Activated CD8-positive, alpha-beta memory T cell treated with anti-CD3 and anti-CD28 coated beads for 36 hours (primary cell): ENCODE results near the gene KCNQ5. TPM values are rescaled to one million over a fixed set of nuclear protein-coding genes. Genes with fewer than 3 reads are reported as not detected.

Source experiments
- CTCF ChIA-PET: fragments of 350-600 bp; sonication (Branson Sonifier 250); formaldehyde crosslinking; loops from one replicate; lab custom pipeline; 2021; ENCODE audit warnings: antibody characterized with exemption; lab: Charles Lee
- POLR2A ChIA-PET: fragments of 350-600 bp; sonication (Branson Sonifier 250); formaldehyde crosslinking; loops from one replicate; lab custom pipeline; 2021; ENCODE audit warnings: antibody characterized with exemption; lab: Charles Lee
- total RNA-seq, 2 experiments: library from RNA; stranded (reverse); gene quantifications; one replicate each; pipeline ENCODE4 v1.2.3, GENCODE V29; 2021

Gene KCNQ5
- total RNA-seq, 2 experiments from 2014 or later: 12.3 TPM

GRCh38 chr6:73108949-73109348 lies 487.1 kb downstream of the KCNQ5 start:
- ChIA-PET POLR2A (no interaction called here), CTCF (no interaction called here)

DNA sequence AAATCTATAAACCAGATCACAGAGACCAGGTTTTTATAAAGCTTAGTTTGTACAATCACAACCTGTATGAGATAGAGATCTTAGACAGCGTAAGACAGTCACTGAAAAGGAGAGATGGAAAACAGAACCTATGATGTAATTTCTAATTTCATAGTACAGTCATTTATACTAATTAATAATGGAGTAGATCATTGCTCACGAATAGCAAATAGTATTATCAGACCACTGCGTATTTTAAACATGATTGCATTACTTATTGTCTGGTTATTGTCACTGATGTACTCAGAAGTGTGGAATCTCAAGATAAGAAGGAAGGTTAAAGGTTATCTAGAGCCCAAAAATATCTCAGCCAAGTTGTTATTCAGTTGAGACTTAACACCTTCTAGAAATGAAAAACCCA lies 487.8 kb downstream of the KCNQ5 start:
- ChIA-PET CTCF (no interaction called here), POLR2A (no interaction called here)

DNA sequence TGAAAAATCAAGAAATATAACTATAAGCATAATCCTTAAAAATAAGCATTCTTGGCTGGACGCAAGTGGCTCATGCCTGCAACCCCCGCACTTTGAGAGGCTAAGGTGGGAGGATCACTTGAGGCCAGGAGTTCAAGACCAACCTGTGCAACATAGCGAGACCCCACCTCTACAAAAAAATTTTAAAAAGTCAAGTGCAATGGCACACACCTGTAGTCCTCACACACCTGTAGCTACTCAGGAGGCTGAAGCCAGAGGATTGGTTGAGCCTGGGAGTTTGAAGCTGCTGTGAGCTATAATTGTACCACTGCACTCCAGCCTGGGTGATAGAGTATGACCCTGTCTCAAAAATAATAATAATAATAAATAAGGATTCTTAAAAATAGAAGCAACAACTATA lies 494.5 kb downstream of the KCNQ5 start:
- POLR2A ChIA-PET: no interaction called here

GRCh38 chr6:73121421-73121993 lies 499.6 kb downstream of the KCNQ5 start:
- ChIA-PET CTCF (no interaction called here), POLR2A (no interaction called here)

More for the DNA sequence above, 494.5 kb downstream of the KCNQ5 start:
- CTCF ChIA-PET: interaction anchor here (1.2 kb wide), 1 partner anchor 9 kb away, joined by 3 read pairs; no protein-coding TSS in a partner anchor

- ChIA-PET POLR2A (no interaction called here), CTCF (no interaction called here)
These were observed 501.9 kb downstream of the KCNQ5 start for GRCh38 chr6:73123632-73124329.

GRCh38 chr6:73129653-73130443 lies 508.0 kb downstream of the KCNQ5 start:
- ChIA-PET CTCF (interaction anchor here (0.7 to 4.5 kb wide), 8 partner anchors 10 to 720 kb away, joined by 3 to 24 read pairs (median 4); no protein-coding TSS in a partner anchor), POLR2A (no interaction called here)

DNA sequence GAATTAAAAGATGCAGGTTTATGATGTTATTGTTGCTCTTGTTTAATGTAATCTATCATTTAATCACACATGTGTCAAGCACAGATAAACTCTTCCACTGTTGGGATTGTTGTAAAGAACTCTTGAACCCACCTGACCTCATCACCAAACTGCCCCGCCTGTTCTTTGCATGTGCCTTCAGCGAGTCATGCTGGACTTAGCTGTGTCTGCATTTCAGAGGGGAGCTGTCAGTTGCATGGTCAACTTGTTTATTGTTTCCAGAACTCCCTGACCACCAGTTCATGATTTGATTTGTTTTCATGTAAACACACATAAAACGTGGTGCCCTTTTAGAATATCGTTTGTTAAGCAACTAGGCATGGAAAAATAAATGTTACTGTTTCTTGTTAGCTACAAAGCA lies 509.8 kb downstream of the KCNQ5 start:
- ChIA-PET POLR2A (no interaction called here), CTCF (interaction anchor here (4.5 kb wide), 1 partner anchor 719 kb away, joined by 24 read pairs; no protein-coding TSS in a partner anchor)

- CTCF ChIA-PET: no interaction called here
- POLR2A ChIA-PET: no interaction called here
These were observed 512.7 kb downstream of the KCNQ5 start for GRCh38 chr6:73134588-73134987.

DNA sequence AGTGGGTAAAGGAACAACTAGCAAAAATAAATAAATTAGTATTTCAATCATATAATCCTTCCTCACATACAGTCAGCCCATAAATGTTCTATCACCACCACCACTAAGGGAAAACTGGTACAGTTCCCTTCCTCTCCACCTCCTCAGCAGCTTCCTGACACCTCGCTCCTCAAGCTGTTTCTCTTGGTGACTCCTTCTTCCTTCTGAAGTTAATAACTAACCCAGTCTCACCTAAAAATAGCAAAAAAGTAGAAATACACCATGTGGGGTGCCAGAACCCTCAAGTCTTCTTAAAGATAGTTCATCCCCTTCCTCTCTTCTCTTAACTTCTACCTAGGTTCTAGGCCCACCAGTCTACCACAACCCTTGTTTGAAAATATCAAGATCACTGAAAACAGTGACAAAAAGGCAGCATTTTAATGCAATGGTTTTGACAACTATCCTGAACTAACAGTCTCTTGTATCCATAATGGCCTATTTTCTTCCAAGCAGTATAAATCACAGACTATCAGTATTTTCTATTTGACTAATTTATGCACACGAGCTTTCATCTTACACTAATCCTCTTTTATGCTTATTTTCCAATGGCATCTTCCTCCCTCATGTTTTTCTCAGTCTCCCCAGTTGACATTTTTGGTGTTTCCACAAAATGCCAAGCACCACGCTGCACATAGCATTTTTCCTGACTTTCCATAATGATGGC lies 518.0 kb downstream of the KCNQ5 start:
- POLR2A ChIA-PET: no interaction called here
- CTCF ChIA-PET: no interaction called here

DNA sequence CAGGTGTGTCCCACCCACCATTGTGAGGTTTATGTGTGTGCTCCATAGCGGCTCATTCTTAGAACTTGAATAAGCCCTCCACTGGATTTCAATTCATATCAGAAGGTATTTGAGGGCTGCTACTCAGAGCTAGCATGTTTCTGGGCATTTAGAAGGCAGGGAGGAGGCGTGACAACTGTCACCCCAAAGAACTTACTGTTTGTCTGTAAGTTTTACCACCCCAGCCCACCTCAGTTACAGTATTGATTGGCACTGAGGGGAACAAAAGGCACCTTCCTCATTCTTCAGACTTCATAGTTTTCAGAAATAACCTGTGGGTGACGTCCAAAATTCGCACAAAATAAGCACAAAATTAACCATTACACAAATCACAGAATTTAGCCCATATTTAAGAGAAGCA lies 521.7 kb downstream of the KCNQ5 start:
- POLR2A ChIA-PET: no interaction called here
- CTCF ChIA-PET: no interaction called here

GRCh38 chr6:73144516-73144915 lies 522.7 kb downstream of the KCNQ5 start:
- ChIA-PET POLR2A (no interaction called here), CTCF (no interaction called here)

DNA sequence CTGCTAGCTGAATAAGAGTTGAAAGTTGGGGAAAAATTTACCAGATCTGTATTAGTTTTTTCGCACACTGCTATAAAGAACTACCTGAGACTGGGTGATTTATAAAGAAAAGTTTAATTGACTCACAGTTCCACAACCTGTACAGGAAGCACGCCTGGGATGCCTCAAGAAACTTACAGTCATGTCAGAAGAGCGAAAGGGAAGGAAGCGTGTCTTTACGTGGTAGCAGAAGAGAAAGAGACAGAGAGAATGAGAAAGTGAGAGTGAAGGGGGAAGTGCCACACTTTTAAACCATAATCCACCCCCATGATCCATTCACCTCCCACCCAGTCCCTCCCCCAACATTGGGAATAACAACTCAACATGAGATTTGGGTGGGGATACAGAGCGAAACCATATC lies 523.8 kb downstream of the KCNQ5 start:
- ChIA-PET CTCF (no interaction called here), POLR2A (no interaction called here)

- CTCF ChIA-PET: no interaction called here
- POLR2A ChIA-PET: no interaction called here
These were observed 529.9 kb downstream of the KCNQ5 start for GRCh38 chr6:73151732-73152131.

- ChIA-PET CTCF (no interaction called here), POLR2A (no interaction called here)
These were observed 530.7 kb downstream of the KCNQ5 start for GRCh38 chr6:73152556-73152955.

DNA sequence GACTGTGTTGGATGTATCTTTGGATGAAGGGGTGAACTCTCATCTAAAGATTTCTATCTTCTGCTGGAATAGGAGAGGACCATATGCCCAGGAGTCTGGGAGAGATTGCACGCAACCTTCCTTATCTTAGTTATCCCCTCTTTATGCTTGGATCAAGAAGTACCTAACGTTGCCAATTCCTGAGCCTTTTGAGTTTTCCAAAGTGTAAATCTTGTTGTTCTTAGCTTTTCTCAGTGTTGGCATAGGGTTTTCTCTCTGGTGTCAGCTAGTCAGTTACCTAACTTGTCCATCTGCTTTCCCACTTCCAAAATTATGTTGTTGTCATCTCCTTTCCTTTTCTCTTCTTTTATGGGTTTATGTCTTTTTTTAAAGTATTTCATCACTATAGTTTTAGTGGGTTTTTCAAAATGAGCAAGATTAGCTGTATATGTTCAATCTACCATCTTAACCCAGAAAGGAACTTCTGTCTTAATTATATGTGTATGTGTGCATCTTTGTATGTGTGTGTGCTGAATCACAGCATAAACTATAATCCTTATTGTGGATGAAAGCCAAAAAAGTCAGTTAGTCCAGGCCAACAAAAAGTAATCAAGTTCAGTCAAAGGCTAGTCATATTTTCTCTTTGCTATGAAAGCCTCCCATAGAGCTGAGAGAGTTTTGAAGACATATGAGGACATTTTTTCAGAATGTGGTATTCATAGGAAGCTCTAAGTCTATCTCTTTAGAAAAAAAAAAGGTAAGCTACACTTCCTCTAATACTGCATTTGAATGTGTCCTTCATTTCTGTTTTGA lies 531.3 kb downstream of the KCNQ5 start:
- POLR2A ChIA-PET: no interaction called here
- CTCF ChIA-PET: no interaction called here

GRCh38 chr6:73156793-73157767 lies 535.2 kb downstream of the KCNQ5 start:
- POLR2A ChIA-PET: no interaction called here
- CTCF ChIA-PET: no interaction called here

GRCh38 chr6:73157870-73158269 lies 536.0 kb downstream of the KCNQ5 start:
- POLR2A ChIA-PET: no interaction called here
- CTCF ChIA-PET: no interaction called here

GRCh38 chr6:73169111-73169510 lies 547.2 kb downstream of the KCNQ5 start:
- POLR2A ChIA-PET: no interaction called here
- CTCF ChIA-PET: no interaction called here
